ENCODE data around the gene S100Z. TPM values are rescaled to one million over a fixed set of nuclear protein-coding genes. Genes with fewer than 3 reads are reported as not detected.

Gene S100Z
- total RNA-seq, 1 experiment from 2014 or later, result not detected

DNA sequence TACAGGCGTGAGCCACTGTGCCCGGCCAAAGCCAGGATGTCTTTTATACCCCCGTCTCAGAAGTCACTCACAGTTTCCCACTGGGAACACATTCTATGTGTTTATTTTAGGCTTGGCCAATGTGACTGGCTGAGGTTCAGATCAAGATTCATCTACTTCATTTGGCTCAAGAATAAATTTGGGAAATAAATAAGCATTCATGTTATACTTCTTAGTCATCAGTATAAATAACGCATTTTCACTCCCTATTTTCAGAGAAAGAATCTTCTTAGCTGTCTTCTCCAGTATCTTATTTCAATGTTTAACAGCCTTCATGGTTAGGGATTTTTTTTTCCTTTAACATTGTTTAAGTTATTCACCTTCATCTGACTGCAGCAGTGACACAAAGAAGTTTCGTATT is 11.8 kb downstream of the S100Z start:
- no peaks in the 10 kb centered on the region for H3K27me3 ChIP-seq (ENCODE audit: control insufficient read depth, insufficient read depth, low read length)
- TF ChIP-seq TCF7L2 (IDR thresholded peaks at IDR 0.05; ENCODE audit: low read depth, low read length), result no peak
- TF ChIP-seq POLR2AphosphoS5 (IDR thresholded peaks at IDR 0.05; ENCODE audit: low read depth, low read length), result no peak
- TF ChIP-seq SIN3A (IDR thresholded peaks at IDR 0.05; ENCODE audit: borderline replicate concordance, insufficient read depth, low read depth, low read length), result no peak
- no peak for TF ChIP-seq CTCF (IDR thresholded peaks at IDR 0.05)
- no peak for TF ChIP-seq REST (IDR thresholded peaks at IDR 0.05; ENCODE audit: insufficient read depth in 1 of 2, low read depth in 2 of 2, low read length in 1 of 2)
- ChIA-PET POLR2A (no interaction called here), CTCF (no interaction called here)
- no TSS peak for BruUV-seq (replicated peaks)
- H3K36me3 ChIP-seq (ENCODE audit: control insufficient read depth, insufficient read depth, low read length), result no peaks in the 10 kb centered on the region
- in situ Hi-C loops (cut with HindIII; ENCODE audit: low pct_unique_long_range_greater_than_20kb, low sequenced_read_pairs) (no loop called here), intact Hi-C loops (cut with micrococcal nuclease; ENCODE audit: unreplicated experiment) (no loop called here)
- no peak overlapping the region for H3K4me3 ChIP-seq (ENCODE audit: low read depth in 2 of 2, low read length in 2 of 2)
- no peaks in the 10 kb centered on the region for H3K4me1 ChIP-seq (ENCODE audit: control insufficient read depth, insufficient read depth, low read length)
- H3K9me3 ChIP-seq (ENCODE audit: control insufficient read depth, insufficient read depth, low read depth, low read length), result no peaks in the 10 kb centered on the region
- H3K27ac ChIP-seq (ENCODE audit: low read length), result no peak overlapping the region
- DNase-seq (ENCODE audit: low read depth, low spot score), result no peak
- no peak for ATAC-seq

- no peaks in the 10 kb centered on the region for H3K9me3 ChIP-seq (ENCODE audit: control insufficient read depth, insufficient read depth, low read depth, low read length)
- TF ChIP-seq POLR2AphosphoS5 (IDR thresholded peaks at IDR 0.05; ENCODE audit: low read depth, low read length), result no peak
- TF ChIP-seq REST (IDR thresholded peaks at IDR 0.05; ENCODE audit: insufficient read depth in 1 of 2, low read depth in 2 of 2, low read length in 1 of 2), result no peak
- TF ChIP-seq CTCF (IDR thresholded peaks at IDR 0.05), result no peak
- TF ChIP-seq TCF7L2 (IDR thresholded peaks at IDR 0.05; ENCODE audit: low read depth, low read length), result no peak
- no peak for TF ChIP-seq SIN3A (IDR thresholded peaks at IDR 0.05; ENCODE audit: borderline replicate concordance, insufficient read depth, low read depth, low read length)
- CTCF ChIA-PET, result no interaction called here
- DNase-seq (ENCODE audit: low read depth, low spot score) (no peak), ATAC-seq (no peak)
- no peak overlapping the region for H3K4me3 ChIP-seq (ENCODE audit: low read depth in 2 of 2, low read length in 2 of 2)
- H3K27ac ChIP-seq (ENCODE audit: low read length), result no peak overlapping the region
- H3K36me3 ChIP-seq (ENCODE audit: control insufficient read depth, insufficient read depth, low read length), result no peaks in the 10 kb centered on the region
- POLR2A ChIA-PET, result no interaction called here
- in situ Hi-C loops (cut with HindIII; ENCODE audit: low pct_unique_long_range_greater_than_20kb, low sequenced_read_pairs), result no loop called here
- intact Hi-C loops (cut with micrococcal nuclease; ENCODE audit: unreplicated experiment), result no loop called here
- H3K4me1 ChIP-seq (ENCODE audit: control insufficient read depth, insufficient read depth, low read length), result peaks cover 3% of the 10 kb centered on the region; the same call in 1 of the 2 replicates
- BruUV-seq (replicated peaks), result no TSS peak
- no peaks in the 10 kb centered on the region for H3K27me3 ChIP-seq (ENCODE audit: control insufficient read depth, insufficient read depth, low read length)
Measured at GRCh38 chr5:76863001-76863400, 13.2 kb downstream of the S100Z start.

Measured in Panc1 (cell line).